ENCODE results near the gene TNFSF12.

GRCh38 chr17:7589891-7590691, 41.2 kb downstream of the TNFSF12 start, which contains the start of gene SOX15:
- TF ChIP-seq CTCF (IDR thresholded peaks at IDR 0.05), result no peak
- no peak for TF ChIP-seq POLR2A (IDR thresholded peaks at IDR 0.05)

All from lower leg skin (tissue), 3 donors.